WTC11 (cell line): Measurements from ENCODE around the gene PCDHGC5.

Source experiments
- CBFB ChIP-seq: sonication (generic); formaldehyde crosslinking; IDR thresholded peaks from 2 replicates; pipeline ENCODE4 v1.8.1; 2022; ENCODE audit warnings: mild to moderate bottlenecking, low read depth, missing genetic modification reagents
- CTCF ChIP-seq: fragments of 200-600 bp; IDR thresholded peaks from 2 replicates; pipeline ENCODE4 v1.8.0; 2022; ENCODE audit warnings: antibody characterized with exemption
- ESRRA ChIP-seq: sonication (generic); formaldehyde crosslinking; IDR thresholded peaks from 2 replicates; pipeline ENCODE4 v1.8.1; 2022; ENCODE audit warnings: mild to moderate bottlenecking, missing genetic modification reagents, borderline replicate concordance
- FOXP4 ChIP-seq: sonication (generic); formaldehyde crosslinking; IDR thresholded peaks from 2 replicates; pipeline ENCODE4 v1.8.0; 2022; ENCODE audit warnings: mild to moderate bottlenecking, missing genetic modification reagents
- ZNF512 ChIP-seq: sonication (generic); formaldehyde crosslinking; IDR thresholded peaks from 2 replicates; pipeline ENCODE4 v1.8.1; 2022; ENCODE audit warnings: missing genetic modification reagents, borderline replicate concordance
- TF ChIP-seq, protein P1 (sequence below): sonication (generic); formaldehyde crosslinking; conservative IDR thresholded peaks from 2 replicates; pipeline ENCODE4 v1.8.1; 2022; ENCODE audit warnings: mild to moderate bottlenecking, missing genetic modification reagents

GRCh38 chr5:141490771-141491170 lies 1.9 kb downstream of the PCDHGC5 start:
- TF ChIP-seq CTCF (no peak), ZNF512 (CRISPR knock-in tag) (no peak), ESRRA (CRISPR knock-in tag) (no peak), FOXP4 (CRISPR knock-in tag) (no peak), CBFB (CRISPR knock-in tag) (no peak)
- TF ChIP-seq, protein P1, sequence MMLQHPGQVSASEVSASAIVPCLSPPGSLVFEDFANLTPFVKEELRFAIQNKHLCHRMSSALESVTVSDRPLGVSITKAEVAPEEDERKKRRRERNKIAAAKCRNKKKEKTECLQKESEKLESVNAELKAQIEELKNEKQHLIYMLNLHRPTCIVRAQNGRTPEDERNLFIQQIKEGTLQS (CRISPR knock-in tag) = no peak
